Activated T-helper 17 cell treated with anti-CD3 and anti-CD28 coated beads, Interleukin-2, amount 50 U/mL, for 72 hours (primary cell): ENCODE data around the gene WNT7B. TPM values are rescaled to one million over a fixed set of nuclear protein-coding genes. Genes with fewer than 3 reads are reported as not detected.

Experiments used
- ATAC-seq: fragments of 150-1000 bp; cut with Tn5 transposase; replicated peaks from 2 replicates; pipeline ENCODE4 v1.10.0; 2021; ENCODE audit warnings: mild to moderate bottlenecking, moderate library complexity
- H3K27ac Mint-ChIP-seq: one replicate; pipeline ENCODE4 v1.8.0; 2022; ENCODE audit warnings: mixed read lengths
- H3K27me3 Mint-ChIP-seq: one replicate; pipeline ENCODE4 v1.8.0; 2022; ENCODE audit warnings: mixed read lengths
- H3K36me3 Mint-ChIP-seq: one replicate; pipeline ENCODE4 v1.8.0; 2022; ENCODE audit warnings: low read depth, mild to moderate bottlenecking, mixed read lengths
- H3K4me1 Mint-ChIP-seq: one replicate; pipeline ENCODE4 v1.8.0; 2022; ENCODE audit warnings: mixed read lengths
- H3K4me3 Mint-ChIP-seq: one replicate; pipeline ENCODE4 v1.8.0; 2022; ENCODE audit warnings: mild to moderate bottlenecking, mixed read lengths
- H3K9me3 Mint-ChIP-seq: one replicate; pipeline ENCODE4 v1.8.0; 2022; ENCODE audit warnings: mixed read lengths
- total RNA-seq, 2 donors: library from RNA; stranded (reverse); gene quantifications; one replicate each; pipeline ENCODE4 v1.2.3, GENCODE V29; 2022

The WNT7B gene
- not detected for total RNA-seq

DNA sequence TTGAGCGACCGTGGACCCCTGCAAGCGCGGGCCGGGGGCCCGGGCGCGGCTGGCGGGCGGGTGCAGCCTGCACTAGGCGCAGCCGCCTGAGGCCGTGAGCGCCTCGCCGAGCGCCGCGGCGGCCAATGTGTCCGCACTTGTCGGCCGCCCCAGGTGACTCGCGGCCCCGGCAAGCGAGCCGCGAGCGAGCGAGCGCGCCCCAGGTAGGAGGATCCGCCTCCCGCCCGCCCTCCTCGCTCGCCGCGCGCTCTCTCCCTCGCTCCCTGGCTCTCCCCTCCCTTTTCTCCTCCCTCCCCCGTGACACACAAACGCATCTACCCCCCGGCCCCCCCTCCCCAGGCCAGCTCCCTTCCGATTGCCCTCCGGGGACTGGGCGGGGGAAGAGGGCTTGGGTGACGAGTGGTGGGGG lies at the start of gene WNT7B:
Gene WNT7B, minus strand, starts transcription at position 160 of the 409 bp plus-strand sequence. CDS start 408 bp downstream, outside the sequence.
- H3K4me1 Mint-ChIP-seq = no peaks in the 10 kb centered on the region
- no peaks in the 10 kb centered on the region for H3K36me3 Mint-ChIP-seq

DNA sequence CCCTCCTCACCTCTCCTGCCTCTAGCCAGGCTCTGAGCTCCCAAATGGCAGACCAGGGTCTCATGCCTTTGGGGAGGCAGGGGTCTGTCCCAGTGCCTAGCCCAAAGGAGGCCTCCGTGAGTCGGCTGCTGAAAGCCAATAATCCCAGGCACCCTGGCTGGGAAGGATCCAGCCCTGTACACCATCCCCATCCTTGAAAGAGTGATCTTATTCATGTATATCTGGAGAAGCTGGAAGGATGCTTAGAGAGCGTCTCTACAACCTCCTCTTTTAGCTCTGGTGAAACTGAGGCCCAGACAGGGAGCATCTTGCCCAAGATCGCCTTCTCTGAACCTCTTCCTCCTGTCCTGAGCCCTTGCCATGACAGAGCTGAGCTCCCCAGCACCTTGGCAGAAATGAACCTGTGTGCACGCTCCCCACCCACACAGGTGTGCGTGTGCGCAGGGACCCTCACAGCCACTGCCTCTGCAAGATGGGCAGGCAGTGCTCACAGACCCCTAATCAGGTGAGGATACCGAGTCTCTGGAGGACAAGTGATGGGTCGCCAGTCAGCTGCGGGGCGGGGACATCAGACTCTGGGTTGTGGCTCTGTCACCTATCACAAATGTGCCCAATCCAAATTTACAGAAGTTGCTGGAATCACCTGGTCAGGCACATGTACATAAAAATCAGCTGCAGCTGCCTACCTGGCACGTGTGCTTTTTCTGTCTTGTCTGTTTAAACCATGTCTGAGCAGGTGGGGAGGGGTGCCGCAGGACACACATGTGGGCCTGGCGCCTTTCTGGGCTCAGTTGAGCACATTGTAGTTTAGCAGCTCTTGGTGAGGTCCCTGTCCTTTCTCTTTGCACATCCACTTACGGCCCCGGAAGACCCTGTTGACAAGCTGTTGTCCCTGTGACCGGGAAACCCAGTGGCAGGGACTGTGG lies 49.3 kb upstream of the WNT7B start:
- no peak for ATAC-seq
- Mint-ChIP-seq H3K4me1 (no peaks in the 10 kb centered on the region), H3K27me3 (peaks cover 37% of the 10 kb centered on the region), H3K27ac (no peak overlapping the region), H3K9me3 (no peaks in the 10 kb centered on the region), H3K36me3 (no peaks in the 10 kb centered on the region), H3K4me3 (peak overlapping the region; percentile 53)

More for the DNA sequence above, at the start of gene WNT7B:
- Mint-ChIP-seq H3K9me3 (no peaks in the 10 kb centered on the region), H3K27me3 (peaks cover 19% of the 10 kb centered on the region), H3K4me3 (peak within 1 kb of the TSS; percentile 42), H3K27ac (no peak within 1 kb of the TSS)
- no peak for ATAC-seq

GRCh38 chr22:46025225-46025972 lies 48.4 kb upstream of the WNT7B start:
- no peaks in the 10 kb centered on the region for H3K4me1 Mint-ChIP-seq
- H3K9me3 Mint-ChIP-seq = no peaks in the 10 kb centered on the region
- peaks cover 37% of the 10 kb centered on the region for H3K27me3 Mint-ChIP-seq
- H3K4me3 Mint-ChIP-seq = no peak overlapping the region
- no peaks in the 10 kb centered on the region for H3K36me3 Mint-ChIP-seq
- no peak overlapping the region for H3K27ac Mint-ChIP-seq
- ATAC-seq = no peak

DNA sequence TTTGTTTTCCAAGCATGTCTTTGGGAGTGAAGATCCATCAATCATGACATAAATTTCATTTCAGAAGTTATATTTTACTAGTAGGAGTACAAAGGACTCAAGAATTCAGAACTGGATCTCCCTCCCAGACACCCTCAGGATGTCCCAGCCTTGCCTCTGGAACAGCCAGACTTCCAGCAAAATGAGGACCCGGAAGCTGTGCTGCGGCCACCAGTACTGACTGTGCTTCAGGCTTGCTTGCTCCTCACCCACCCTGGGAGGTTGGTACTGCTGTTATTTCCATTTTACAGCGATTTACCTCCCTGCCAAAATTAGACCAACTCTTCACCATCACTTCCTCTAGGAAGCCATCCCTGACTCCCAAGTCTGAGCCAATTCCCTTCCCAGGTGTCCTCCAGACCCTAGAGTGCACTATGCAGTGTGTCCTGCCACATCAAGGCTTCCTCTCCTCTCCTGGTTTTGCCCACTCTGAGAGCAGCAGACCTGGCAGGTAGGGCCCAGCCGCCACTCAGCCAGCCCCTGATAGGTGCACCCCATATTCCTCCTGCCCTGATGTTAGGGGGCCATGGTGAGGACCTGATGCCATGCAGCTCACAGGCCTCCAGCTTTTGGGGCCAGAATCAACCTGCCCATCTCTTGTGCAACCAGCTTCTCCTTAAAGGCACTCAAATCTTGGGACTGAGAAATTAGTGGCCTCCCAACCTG lies 47.3 kb upstream of the WNT7B start:
- H3K27me3 Mint-ChIP-seq = peaks cover 37% of the 10 kb centered on the region
- H3K36me3 Mint-ChIP-seq = no peaks in the 10 kb centered on the region
- no peaks in the 10 kb centered on the region for H3K4me1 Mint-ChIP-seq
- H3K4me3 Mint-ChIP-seq = no peak overlapping the region
- no peaks in the 10 kb centered on the region for H3K9me3 Mint-ChIP-seq
- ATAC-seq = no peak
- H3K27ac Mint-ChIP-seq = no peak overlapping the region

GRCh38 chr22:46023558-46023981 lies 46.6 kb upstream of the WNT7B start:
- no peaks in the 10 kb centered on the region for H3K4me1 Mint-ChIP-seq
- ATAC-seq = no peak
- no peaks in the 10 kb centered on the region for H3K36me3 Mint-ChIP-seq
- H3K27me3 Mint-ChIP-seq = peaks cover 37% of the 10 kb centered on the region
- H3K9me3 Mint-ChIP-seq = no peaks in the 10 kb centered on the region
- H3K4me3 Mint-ChIP-seq = no peak overlapping the region
- H3K27ac Mint-ChIP-seq = no peak overlapping the region

DNA sequence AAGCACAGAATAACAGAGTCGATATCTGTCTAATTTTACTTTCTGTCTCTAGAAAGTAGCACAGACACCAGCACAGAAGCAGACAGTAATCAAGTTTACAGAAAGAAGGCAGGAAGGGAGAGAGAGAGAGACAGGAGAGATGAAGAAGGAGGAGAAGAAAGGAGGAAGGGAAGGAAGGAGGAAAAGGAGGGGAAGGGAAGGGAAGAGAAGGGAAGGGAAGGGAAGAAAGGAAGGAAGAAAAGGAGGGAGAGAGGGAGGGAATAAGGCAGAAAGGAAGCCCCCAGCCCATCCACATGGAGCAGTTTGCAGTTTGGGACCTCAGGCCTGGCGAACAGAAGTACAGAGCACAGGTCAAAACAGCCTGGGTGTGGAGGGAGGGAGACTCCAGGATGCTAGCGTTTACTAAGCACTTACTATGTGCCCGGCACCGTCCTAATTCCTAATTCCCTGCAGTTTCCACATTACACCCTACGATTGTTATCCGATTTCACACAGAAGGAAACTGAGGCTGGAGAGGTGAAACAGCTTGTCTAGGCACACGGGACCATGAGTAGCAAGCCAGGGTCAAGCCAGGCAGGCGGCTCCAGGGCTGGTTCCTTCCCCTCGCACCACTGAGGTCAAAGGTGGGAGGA lies 46.0 kb upstream of the WNT7B start:
- no peaks in the 10 kb centered on the region for H3K9me3 Mint-ChIP-seq
- no peak for ATAC-seq
- H3K27ac Mint-ChIP-seq = no peak overlapping the region
- no peaks in the 10 kb centered on the region for H3K36me3 Mint-ChIP-seq
- no peaks in the 10 kb centered on the region for H3K4me1 Mint-ChIP-seq
- H3K4me3 Mint-ChIP-seq = no peak overlapping the region
- H3K27me3 Mint-ChIP-seq = peaks cover 35% of the 10 kb centered on the region

GRCh38 chr22:46021577-46021976 lies 44.6 kb upstream of the WNT7B start:
- Mint-ChIP-seq H3K4me3 (no peak overlapping the region), H3K9me3 (no peaks in the 10 kb centered on the region), H3K36me3 (no peaks in the 10 kb centered on the region), H3K27me3 (peaks cover 28% of the 10 kb centered on the region), H3K27ac (no peak overlapping the region), H3K4me1 (no peaks in the 10 kb centered on the region)
- ATAC-seq = no peak

GRCh38 chr22:46019351-46019750 lies 42.4 kb upstream of the WNT7B start:
- Mint-ChIP-seq H3K27ac (no peak overlapping the region), H3K9me3 (no peaks in the 10 kb centered on the region), H3K4me3 (no peak overlapping the region), H3K27me3 (peaks cover 6% of the 10 kb centered on the region), H3K4me1 (no peaks in the 10 kb centered on the region), H3K36me3 (no peaks in the 10 kb centered on the region)
- ATAC-seq = no peak

DNA sequence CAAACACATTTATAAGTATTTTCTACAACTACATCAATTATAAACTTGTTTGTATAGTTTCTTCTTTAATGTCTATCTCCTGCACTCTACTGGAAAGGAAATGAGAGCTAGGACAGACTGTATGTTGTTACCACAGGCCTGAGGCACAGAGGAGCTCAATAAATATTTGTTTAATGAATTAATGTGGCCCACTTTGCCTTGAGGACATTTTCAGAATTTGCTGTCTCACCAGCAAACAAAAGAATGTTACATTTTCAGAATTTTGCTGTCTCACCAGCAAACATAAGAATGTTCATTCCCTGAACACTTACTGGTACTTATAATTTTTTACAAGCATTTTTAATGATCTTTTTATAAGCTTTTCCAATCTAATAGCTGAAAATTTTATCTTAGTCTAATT lies 41.9 kb upstream of the WNT7B start:
- no peaks in the 10 kb centered on the region for H3K9me3 Mint-ChIP-seq
- ATAC-seq = no peak
- H3K4me3 Mint-ChIP-seq = no peak overlapping the region
- no peak overlapping the region for H3K27ac Mint-ChIP-seq
- H3K36me3 Mint-ChIP-seq = no peaks in the 10 kb centered on the region
- H3K4me1 Mint-ChIP-seq = no peaks in the 10 kb centered on the region
- peaks cover 4% of the 10 kb centered on the region for H3K27me3 Mint-ChIP-seq

- H3K27ac Mint-ChIP-seq = no peak overlapping the region
- ATAC-seq = no peak
- no peaks in the 10 kb centered on the region for H3K9me3 Mint-ChIP-seq
- no peaks in the 10 kb centered on the region for H3K36me3 Mint-ChIP-seq
- no peak overlapping the region for H3K4me3 Mint-ChIP-seq
- H3K4me1 Mint-ChIP-seq = no peaks in the 10 kb centered on the region
- H3K27me3 Mint-ChIP-seq = no peaks in the 10 kb centered on the region
Measured at GRCh38 chr22:46017166-46017565, 40.2 kb upstream of the WNT7B start.

DNA sequence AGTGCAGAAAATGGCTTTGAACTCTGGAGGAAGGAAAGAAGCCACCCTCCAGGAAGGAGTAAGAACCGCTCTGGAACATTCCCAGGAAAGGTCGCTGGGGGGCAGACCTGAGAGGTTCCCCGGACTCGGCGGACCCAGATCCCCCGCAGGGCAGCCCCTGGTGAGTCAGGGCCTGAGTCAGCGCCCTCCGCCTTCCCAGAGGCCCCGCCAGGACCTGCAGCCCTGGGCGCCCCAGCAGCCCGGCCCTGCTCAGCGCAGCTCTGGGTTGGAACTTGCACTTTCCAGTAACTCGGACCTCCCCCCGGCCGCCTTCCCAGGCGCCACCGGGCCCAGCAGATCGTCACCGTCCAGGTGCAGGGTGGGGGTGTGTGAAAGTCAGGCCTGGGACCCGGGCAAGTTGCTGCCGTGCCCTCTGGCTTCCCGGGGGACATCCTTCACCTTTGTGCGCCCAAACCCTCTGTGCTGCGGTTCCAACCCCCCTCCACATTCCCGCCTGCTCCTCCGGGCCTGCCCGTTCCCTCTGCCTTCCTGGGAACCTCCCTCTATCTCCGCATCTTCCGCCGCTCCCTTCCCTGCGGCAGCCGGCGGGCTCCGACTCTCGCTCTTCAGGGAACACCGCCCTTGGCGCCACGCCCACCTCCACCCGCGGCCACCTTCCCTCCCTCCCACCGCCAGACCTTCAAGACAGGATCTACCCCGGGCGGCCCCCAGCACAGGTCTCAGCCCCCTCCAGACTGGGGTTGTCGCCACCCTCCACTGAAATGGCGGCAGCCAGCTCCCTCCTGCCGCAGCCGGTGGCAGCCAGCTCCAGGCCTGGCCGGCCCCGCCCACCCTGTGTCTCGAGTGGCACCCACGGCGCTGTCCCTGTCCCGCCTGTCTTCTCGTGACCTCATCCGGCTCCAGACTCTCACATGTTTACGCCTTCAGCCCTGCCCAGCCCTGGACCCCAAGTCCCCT lies 36.8 kb upstream of the WNT7B start:
- H3K9me3 Mint-ChIP-seq = no peaks in the 10 kb centered on the region
- no peaks in the 10 kb centered on the region for H3K27me3 Mint-ChIP-seq
- no peaks in the 10 kb centered on the region for H3K36me3 Mint-ChIP-seq
- peak overlapping the region; percentile 80 for H3K4me3 Mint-ChIP-seq
- H3K27ac Mint-ChIP-seq = peak overlapping the region; percentile 62
- no peaks in the 10 kb centered on the region for H3K4me1 Mint-ChIP-seq
- ATAC-seq = peak; percentile 100

DNA sequence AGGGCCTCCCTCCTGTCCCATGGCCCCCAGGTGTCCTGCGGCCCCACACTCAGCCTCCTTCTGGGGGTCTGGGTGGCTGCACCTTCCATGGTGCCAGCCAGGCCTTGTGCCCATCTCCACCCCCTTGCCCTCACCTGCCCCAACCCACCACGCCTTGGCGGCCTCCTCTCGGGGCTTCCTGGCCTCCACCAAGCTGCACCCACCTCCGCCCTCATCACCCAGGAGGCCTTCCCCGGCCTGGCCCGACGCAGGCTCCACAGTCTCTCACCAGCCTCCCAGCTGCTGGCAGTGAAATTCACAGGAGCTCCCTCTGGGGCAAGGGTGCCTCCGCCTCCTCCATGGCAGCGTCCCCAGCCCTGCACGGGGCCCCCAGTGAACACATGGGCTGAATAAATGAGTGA lies 35.9 kb upstream of the WNT7B start:
- H3K4me3 Mint-ChIP-seq = peak overlapping the region; percentile 80
- no peaks in the 10 kb centered on the region for H3K9me3 Mint-ChIP-seq
- H3K4me1 Mint-ChIP-seq = no peaks in the 10 kb centered on the region
- no peak overlapping the region for H3K27ac Mint-ChIP-seq
- no peaks in the 10 kb centered on the region for H3K27me3 Mint-ChIP-seq
- H3K36me3 Mint-ChIP-seq = no peaks in the 10 kb centered on the region
- ATAC-seq = no peak

- ATAC-seq = no peak
- no peaks in the 10 kb centered on the region for H3K9me3 Mint-ChIP-seq
- no peaks in the 10 kb centered on the region for H3K36me3 Mint-ChIP-seq
- H3K27me3 Mint-ChIP-seq = no peaks in the 10 kb centered on the region
- no peaks in the 10 kb centered on the region for H3K4me1 Mint-ChIP-seq
- H3K4me3 Mint-ChIP-seq = no peak overlapping the region
- H3K27ac Mint-ChIP-seq = no peak overlapping the region
Measured at GRCh38 chr22:46012182-46012880, 35.4 kb upstream of the WNT7B start.
